Astrocyte (in vitro differentiated cells and primary cell): ENCODE data around the gene COBL. TPM values are rescaled to one million over a fixed set of nuclear protein-coding genes. Genes with fewer than 3 reads are reported as not detected.

Experiments
- DNase-seq: peaks from one replicate; pipeline ENCODE4 v3.0.0-alpha.2; 2010; ENCODE audit warnings: low read depth
- FAIRE-seq: peaks from 2 replicates; lab custom pipeline; 2011; peaks lifted over from hg19 to GRCh38; lab: Jason Lieb, UNC
- H2AFZ ChIP-seq: 2 replicates; pipeline ENCODE4 v1.6.0; 2012; ENCODE audit warnings: low read depth, low read length, inconsistent platforms
- H3K27ac ChIP-seq: 2 replicates; pipeline ENCODE4 v1.5.1; 2011; ENCODE audit warnings: low read depth, low read length, inconsistent platforms
- H3K27me3 ChIP-seq: 2 replicates; pipeline ENCODE4 v1.6.0; 2011; ENCODE audit warnings: low read length, inconsistent platforms; ENCODE audit not compliant: insufficient read depth
- H3K36me3 ChIP-seq: 2 replicates; pipeline ENCODE4 v1.5.1; 2011; ENCODE audit warnings: low read length, inconsistent platforms; ENCODE audit not compliant: insufficient read depth
- H3K4me1 ChIP-seq: 2 replicates; pipeline ENCODE4 v1.5.1; 2011; ENCODE audit warnings: low read length, inconsistent platforms; ENCODE audit not compliant: insufficient read depth
- H3K4me2 ChIP-seq: 2 replicates; pipeline ENCODE4 v1.6.0; 2012; ENCODE audit warnings: low read length, inconsistent platforms
- H3K4me3 ChIP-seq: 2 replicates; pipeline ENCODE4 v1.5.1; 2011; ENCODE audit warnings: low read depth, mild to moderate bottlenecking, low read length, inconsistent platforms; ENCODE audit not compliant: insufficient read depth
- H3K79me2 ChIP-seq: 2 replicates; pipeline ENCODE4 v1.6.0; 2012; ENCODE audit warnings: mild to moderate bottlenecking, low read length, inconsistent platforms; ENCODE audit not compliant: insufficient read depth
- H3K9ac ChIP-seq: 2 replicates; pipeline ENCODE4 v1.6.0; 2012; ENCODE audit warnings: mild to moderate bottlenecking, low read length, inconsistent platforms
- H3K9me3 ChIP-seq: 2 replicates; pipeline ENCODE4 v1.5.1; 2012; ENCODE audit warnings: low read depth, mild to moderate bottlenecking, low read length, inconsistent platforms; ENCODE audit not compliant: insufficient read depth
- H4K20me1 ChIP-seq: 2 replicates; pipeline ENCODE4 v1.6.0; 2012; ENCODE audit warnings: low read length, inconsistent platforms; ENCODE audit not compliant: insufficient read depth
- H3K27ac Mint-ChIP-seq: one replicate; pipeline ENCODE4 v1.8.0; 2021; ENCODE audit warnings: mild to moderate bottlenecking, mixed read lengths; ENCODE audit not compliant: unreplicated experiment
- H3K27me3 Mint-ChIP-seq: one replicate; pipeline ENCODE4 v1.8.0; 2021; ENCODE audit warnings: low read depth, mixed read lengths; ENCODE audit not compliant: unreplicated experiment
- H3K36me3 Mint-ChIP-seq: one replicate; pipeline ENCODE4 v1.8.0; 2021; ENCODE audit warnings: low read depth, mixed read lengths; ENCODE audit not compliant: unreplicated experiment
- H3K4me1 Mint-ChIP-seq: one replicate; pipeline ENCODE4 v1.8.0; 2021; ENCODE audit warnings: low read depth, mixed read lengths; ENCODE audit not compliant: unreplicated experiment
- H3K4me3 Mint-ChIP-seq: one replicate; pipeline ENCODE4 v1.8.0; 2021; ENCODE audit warnings: mild to moderate bottlenecking, moderate library complexity, mixed read lengths; ENCODE audit not compliant: unreplicated experiment
- H3K9me3 Mint-ChIP-seq: one replicate; pipeline ENCODE4 v1.8.0; 2021; ENCODE audit warnings: mild to moderate bottlenecking, mixed read lengths; ENCODE audit not compliant: unreplicated experiment
- EZH2 ChIP-seq: IDR thresholded peaks from 2 replicates; pipeline ENCODE4 v1.6.1; 2012; ENCODE audit warnings: mild to moderate bottlenecking, low read length, inconsistent platforms; ENCODE audit not compliant: insufficient read depth
- total RNA-seq: library from RNA; stranded (reverse); gene quantifications from 2 replicates; pipeline ENCODE4 v1.2.1, GENCODE V29; 2021
- TF ChIP-seq, protein P1 (sequence below): IDR thresholded peaks from 2 replicates; pipeline ENCODE4 v1.5.1; 2011; ENCODE audit warnings: low read depth, mild to moderate bottlenecking, inconsistent platforms, low read length, moderate library complexity; ENCODE audit not compliant: insufficient read depth

COBL gene
- total RNA-seq, 1 donor from 2014 or later, result 6.4 TPM

- DNase-seq, result no peak
- Mint-ChIP-seq H3K27ac (no peak overlapping the region), H3K27me3 (peaks cover 48% of the 10 kb centered on the region), H3K4me3 (no peak overlapping the region), H3K36me3 (peaks cover 2% of the 10 kb centered on the region), H3K9me3 (peaks cover 1% of the 10 kb centered on the region), H3K4me1 (peaks cover 3% of the 10 kb centered on the region)
- Histone ChIP-seq H2AFZ (no peak overlapping the region), H3K9ac (no peak overlapping the region), H3K79me2 (no peaks in the 10 kb centered on the region), H3K9me3 (no peaks in the 10 kb centered on the region), H3K36me3 (no peaks in the 10 kb centered on the region), H4K20me1 (no peaks in the 10 kb centered on the region), H3K27me3 (peaks cover 9% of the 10 kb centered on the region), H3K4me1 (peaks cover 19% of the 10 kb centered on the region), H3K4me2 (no peak overlapping the region), H3K27ac (no peak overlapping the region), H3K4me3 (no peak overlapping the region)
- FAIRE-seq, result no peak
- TF ChIP-seq, protein P1, sequence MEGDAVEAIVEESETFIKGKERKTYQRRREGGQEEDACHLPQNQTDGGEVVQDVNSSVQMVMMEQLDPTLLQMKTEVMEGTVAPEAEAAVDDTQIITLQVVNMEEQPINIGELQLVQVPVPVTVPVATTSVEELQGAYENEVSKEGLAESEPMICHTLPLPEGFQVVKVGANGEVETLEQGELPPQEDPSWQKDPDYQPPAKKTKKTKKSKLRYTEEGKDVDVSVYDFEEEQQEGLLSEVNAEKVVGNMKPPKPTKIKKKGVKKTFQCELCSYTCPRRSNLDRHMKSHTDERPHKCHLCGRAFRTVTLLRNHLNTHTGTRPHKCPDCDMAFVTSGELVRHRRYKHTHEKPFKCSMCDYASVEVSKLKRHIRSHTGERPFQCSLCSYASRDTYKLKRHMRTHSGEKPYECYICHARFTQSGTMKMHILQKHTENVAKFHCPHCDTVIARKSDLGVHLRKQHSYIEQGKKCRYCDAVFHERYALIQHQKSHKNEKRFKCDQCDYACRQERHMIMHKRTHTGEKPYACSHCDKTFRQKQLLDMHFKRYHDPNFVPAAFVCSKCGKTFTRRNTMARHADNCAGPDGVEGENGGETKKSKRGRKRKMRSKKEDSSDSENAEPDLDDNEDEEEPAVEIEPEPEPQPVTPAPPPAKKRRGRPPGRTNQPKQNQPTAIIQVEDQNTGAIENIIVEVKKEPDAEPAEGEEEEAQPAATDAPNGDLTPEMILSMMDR, result no peak
- TF ChIP-seq EZH2, result no peak
These were observed 303.9 kb downstream of the COBL start for GRCh38 chr7:51012569-51013217.

- TF ChIP-seq EZH2, result no peak
- no peaks in the 10 kb centered on the region for H3K9me3 ChIP-seq
These were observed 304.8 kb downstream of the COBL start for GRCh38 chr7:51011710-51012350.

GRCh38 chr7:51010534-51010933 lies 306.1 kb downstream of the COBL start:
- Mint-ChIP-seq H3K27me3 (peaks cover 55% of the 10 kb centered on the region), H3K4me1 (peaks cover 3% of the 10 kb centered on the region), H3K9me3 (peaks cover 1% of the 10 kb centered on the region), H3K36me3 (peaks cover 2% of the 10 kb centered on the region), H3K4me3 (no peak overlapping the region), H3K27ac (no peak overlapping the region)
- Histone ChIP-seq H4K20me1 (no peaks in the 10 kb centered on the region), H3K4me1 (peaks cover 19% of the 10 kb centered on the region), H3K79me2 (no peaks in the 10 kb centered on the region), H2AFZ (no peak overlapping the region), H3K4me3 (no peak overlapping the region), H3K36me3 (no peaks in the 10 kb centered on the region), H3K27me3 (peaks cover 12% of the 10 kb centered on the region), H3K27ac (no peak overlapping the region), H3K9me3 (no peaks in the 10 kb centered on the region), H3K4me2 (peak overlapping the region; percentile 37), H3K9ac (no peak overlapping the region)
- FAIRE-seq (no peak), DNase-seq (no peak)
- no peak for TF ChIP-seq EZH2
- TF ChIP-seq, protein P1, result no peak

More at GRCh38 chr7:51011710-51012350, 304.8 kb downstream of the COBL start:
- Mint-ChIP-seq H3K4me1 (peaks cover 3% of the 10 kb centered on the region), H3K27me3 (peaks cover 52% of the 10 kb centered on the region), H3K36me3 (peaks cover 2% of the 10 kb centered on the region), H3K4me3 (no peak overlapping the region), H3K27ac (no peak overlapping the region), H3K9me3 (peaks cover 1% of the 10 kb centered on the region)
- H3K79me2 ChIP-seq, result no peaks in the 10 kb centered on the region
- H2AFZ ChIP-seq, result no peak overlapping the region
- H3K9ac ChIP-seq, result no peak overlapping the region
- H4K20me1 ChIP-seq, result no peaks in the 10 kb centered on the region
- H3K27ac ChIP-seq, result no peak overlapping the region
- no peak overlapping the region for H3K4me3 ChIP-seq
- H3K27me3 ChIP-seq, result peaks cover 12% of the 10 kb centered on the region
- H3K36me3 ChIP-seq, result no peaks in the 10 kb centered on the region
- FAIRE-seq (no peak), DNase-seq (no peak)
- peaks cover 19% of the 10 kb centered on the region for H3K4me1 ChIP-seq
- no peak overlapping the region for H3K4me2 ChIP-seq
